ENCODE measurements around the gene MGAT5.

The MGAT5 gene

DNA sequence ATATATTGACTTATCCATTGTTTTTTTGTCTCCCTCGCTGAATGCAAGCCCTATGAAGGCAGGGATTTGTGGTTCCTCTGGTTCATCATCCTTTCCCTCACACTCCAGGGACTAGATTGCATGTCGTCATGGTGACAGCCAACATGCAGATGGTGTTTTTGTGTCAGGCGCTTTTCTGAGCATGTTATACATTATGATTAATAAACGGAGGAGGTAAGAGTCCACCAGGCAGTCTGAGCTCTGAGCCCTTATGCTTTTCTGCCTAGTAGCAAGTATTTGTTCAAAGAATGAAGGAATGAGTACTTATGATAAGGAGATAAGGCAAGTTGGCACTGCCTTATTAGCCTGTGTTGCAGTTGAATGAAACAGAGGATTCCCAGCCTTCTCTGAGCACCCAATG, 181.6 kb downstream of the MGAT5 start:
- intact Hi-C loops (cut with DNase I) = no loop called here
- DNase-seq = no peak

DNA sequence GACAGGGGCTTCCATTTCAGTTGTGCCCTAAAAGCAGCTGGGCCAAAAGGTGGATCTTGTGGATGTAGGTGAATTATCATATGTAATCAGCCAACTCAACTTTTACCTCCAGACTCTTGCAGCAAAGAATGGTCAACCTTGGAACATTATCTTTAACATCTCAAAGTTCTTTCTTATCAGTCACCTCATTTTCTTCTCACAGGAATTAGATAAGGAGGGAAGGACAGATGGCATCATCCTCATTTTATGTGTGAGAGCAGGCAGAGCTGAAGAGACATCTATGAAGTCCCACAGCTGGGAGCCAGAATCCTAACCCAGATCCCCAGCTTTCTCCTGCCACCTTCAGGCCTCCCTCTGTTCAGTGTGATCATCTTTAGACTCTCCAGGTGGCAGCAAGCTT, 182.1 kb downstream of the MGAT5 start:
- DNase-seq = no peak
- intact Hi-C loops (cut with DNase I) = no loop called here

DNA sequence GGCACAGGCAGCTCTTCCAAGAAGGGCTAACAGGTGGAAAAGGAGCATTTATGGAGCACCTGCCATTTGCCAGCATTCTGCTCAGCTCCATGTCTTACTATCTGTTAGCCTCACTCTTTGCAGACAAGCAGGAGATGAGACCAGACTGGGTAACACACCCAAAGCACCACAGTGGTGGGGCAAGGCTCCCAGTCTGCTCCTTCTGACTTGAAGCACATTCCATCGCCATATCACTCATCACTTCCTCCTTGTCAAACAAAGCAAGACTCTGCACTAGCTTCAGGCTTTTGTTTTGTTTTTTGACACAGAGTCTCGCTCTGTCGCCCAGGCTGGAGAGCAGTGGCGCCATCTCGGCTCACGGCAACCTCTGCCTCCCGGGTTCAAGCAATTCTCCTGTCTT, 182.8 kb downstream of the MGAT5 start:
- DNase-seq = peak in 1 of 10 donors; percentile 48
- intact Hi-C loops (cut with DNase I) = no loop called here

DNA sequence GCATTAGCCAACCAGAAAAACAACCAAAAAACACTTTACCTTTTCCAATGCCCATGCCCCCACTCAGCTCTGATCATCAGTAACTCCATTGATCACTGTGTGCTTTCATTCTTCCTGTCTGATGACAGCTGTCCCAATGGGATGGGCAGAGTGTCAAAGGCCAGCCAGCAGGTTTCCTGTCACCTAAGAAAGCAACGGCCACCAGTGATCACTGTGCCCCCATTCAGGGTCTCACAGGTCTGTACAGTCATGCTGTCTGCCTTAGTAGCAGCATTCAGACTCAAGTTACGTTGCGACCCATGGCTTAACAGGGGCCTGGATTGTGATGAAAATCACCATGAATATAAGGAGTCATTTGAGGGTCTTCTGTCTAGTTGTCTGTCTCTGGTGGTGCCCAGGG, 184.5 kb downstream of the MGAT5 start:
- peak in 1 of 10 donors; percentile 14 for DNase-seq
- intact Hi-C loops (cut with DNase I) = no loop called here

DNA sequence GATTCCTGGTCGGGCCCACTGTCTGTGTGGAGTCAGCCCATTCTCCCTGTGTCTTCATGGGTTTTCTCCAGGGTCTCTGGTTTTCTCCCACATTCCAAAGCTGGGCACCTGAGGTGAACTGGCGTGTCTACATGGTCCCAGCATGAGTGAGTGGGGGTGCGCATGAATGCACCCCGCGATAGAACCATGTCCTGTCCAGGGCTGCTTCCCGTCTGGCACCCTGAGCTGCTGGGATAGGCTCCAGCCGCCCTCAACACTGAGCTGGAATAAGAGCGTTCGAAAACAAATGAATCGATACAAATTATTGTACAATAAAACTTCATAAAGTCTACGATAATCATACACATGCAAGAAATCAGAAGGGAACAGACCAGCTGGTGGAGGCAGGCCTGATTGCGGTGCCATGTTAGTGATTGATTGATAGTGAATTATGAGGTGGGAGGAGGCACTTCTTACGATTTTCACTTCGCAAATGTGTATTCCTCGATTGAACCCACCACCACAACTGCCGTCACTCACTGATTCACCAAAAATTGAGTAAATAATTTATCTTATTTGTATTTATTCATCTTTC, 186.6 kb downstream of the MGAT5 start:
- intact Hi-C loops (cut with DNase I) = no loop called here
- peak in 1 of 10 donors; percentile 40 for DNase-seq

DNA sequence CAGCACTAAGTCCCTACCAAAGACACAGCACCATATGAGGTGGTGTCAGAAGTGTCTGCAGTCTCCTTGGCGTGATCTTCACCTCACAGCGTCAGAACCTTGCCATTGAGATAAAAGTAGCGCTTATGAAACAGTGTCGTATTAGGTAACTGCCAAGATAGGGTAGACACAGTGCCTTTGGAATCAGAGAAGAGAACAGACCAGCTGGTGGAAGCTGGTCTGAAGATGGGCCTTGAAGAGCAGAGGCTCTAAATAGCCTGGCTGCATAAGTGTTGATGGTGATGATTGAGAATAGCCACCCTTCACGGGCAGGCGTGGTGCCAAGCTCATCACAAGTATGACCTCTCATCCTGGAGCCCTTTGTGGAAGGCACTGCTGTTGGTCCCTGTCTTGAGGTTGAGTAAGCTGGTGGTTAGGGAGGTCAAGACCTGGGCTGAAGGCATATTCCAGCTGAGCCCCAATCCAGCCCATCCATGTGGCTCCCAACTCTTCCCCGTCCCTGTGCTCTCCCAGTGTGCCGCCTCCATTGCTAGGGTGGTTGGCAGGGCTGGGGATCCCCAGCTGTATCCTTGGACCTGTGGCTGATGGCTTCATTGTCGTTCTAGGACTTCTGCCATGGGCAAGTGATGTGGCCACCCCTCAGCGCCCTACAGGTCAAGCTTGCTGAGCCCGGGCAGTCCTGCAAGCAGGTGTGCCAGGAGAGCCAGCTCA, 187.4 kb downstream of the MGAT5 start:
- peak in 1 of 10 donors; percentile 57 for DNase-seq
- intact Hi-C loops (cut with DNase I) = no loop called here

DNA sequence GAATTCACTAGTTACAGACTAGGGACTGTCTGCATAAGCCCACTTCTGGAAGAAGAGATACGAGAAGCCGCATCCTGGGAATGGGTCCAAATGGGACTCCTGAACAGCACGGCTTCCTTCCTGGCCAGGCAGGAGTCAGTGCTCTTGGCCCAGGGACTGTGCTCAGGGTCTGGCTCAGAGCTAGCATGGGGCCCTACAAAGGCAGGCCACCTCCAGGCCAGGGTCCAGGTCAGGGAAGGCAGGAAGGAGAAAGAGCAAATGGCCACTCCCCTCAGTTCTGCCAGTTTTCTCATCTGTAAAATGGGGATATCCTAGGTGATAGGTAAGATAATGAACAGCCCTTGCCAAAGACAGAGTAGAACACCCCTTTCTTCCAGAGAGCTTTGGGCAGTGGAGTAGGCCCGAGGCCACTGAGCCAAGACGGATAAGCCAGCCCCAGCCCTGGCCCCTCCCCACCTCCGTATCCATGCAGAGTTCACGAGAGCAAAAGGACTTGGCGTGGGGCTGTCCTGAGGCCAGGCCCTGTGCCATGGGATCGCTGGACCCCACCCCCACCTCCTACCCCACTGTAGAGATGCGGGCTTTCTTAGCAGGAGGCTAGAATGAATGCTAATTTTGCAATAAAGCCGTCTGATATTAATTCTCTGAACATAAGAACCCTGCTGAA, 190.1 kb downstream of the MGAT5 start:
- peak in 1 of 10 donors; percentile 62 for DNase-seq
- intact Hi-C loops (cut with DNase I) = no loop called here

DNA sequence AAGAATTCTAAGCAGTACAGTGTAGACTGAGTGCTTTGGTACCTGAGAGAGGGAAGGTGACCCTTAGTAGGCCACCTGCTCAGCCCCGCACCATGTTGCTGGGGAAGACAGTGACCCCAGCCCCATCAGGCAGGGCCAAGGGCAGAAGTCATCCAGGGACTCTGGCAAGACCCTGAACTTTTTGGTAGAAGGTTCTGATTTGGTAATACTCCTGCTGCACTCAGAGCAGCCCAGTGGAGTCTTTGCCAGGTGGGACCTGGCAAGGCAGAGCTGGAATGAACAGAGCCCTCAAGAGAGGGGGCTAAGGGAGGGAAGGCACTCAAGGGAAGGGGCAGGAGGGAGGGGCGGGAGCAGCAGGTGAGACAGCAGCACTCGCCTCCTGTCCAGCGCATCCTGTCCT, 191.2 kb downstream of the MGAT5 start:
- DNase-seq = peak in 1 of 10 donors; percentile 53
- intact Hi-C loops (cut with DNase I) = no loop called here

DNA sequence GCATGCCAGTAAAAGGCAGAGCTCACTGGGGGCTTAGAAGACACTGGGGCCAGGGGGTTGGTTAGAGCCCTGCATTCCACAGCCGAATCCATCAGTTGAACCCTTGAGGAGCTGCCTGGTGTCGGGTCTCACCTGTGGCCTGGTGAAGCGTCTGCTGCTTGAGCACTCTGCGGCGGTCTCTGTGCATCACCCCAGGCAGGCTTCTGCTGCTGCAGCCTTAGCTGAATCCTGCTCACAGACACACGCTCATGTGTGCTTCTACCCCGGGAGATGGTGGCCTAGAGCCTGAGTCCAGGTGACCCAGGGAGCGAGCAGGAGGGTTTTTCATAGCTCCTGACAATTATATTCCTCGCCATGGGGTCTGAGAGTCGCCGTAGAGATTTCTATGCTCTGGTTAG, 192.1 kb downstream of the MGAT5 start:
- DNase-seq = peak in 1 of 10 donors; percentile 58
- intact Hi-C loops (cut with DNase I) = no loop called here

DNA sequence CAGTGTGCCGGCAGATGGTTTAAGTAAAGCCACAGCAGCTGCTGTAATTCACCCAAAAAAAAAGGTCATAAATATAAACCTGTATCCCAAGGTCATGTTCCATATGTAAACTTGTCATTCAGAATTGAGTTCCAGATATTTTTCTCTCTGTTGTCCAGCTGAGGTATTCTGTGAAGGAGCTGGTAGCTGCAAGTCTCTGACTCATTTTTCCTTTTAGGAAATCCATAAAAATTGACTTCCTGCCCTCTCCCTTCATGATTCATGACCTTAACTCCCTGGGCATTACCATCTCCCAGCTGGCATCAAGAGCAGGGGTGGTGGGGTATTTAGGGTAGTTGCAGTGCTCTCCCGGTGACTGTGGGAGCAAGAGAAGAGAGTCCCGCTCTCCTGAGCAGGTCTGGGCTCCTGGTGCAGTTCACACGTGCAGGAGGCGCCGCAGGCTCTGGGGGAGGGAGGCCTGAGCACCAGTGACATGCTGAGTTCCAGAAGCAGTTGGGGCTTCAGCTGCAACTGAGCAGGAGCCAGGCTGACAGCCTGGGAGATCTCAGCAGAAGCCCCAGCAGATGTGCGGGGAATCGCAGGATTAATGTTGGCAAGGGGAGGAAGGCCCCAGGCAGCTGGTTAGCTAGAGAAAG, 192.6 kb downstream of the MGAT5 start:
- intact Hi-C loops (cut with DNase I) = no loop called here

DNA sequence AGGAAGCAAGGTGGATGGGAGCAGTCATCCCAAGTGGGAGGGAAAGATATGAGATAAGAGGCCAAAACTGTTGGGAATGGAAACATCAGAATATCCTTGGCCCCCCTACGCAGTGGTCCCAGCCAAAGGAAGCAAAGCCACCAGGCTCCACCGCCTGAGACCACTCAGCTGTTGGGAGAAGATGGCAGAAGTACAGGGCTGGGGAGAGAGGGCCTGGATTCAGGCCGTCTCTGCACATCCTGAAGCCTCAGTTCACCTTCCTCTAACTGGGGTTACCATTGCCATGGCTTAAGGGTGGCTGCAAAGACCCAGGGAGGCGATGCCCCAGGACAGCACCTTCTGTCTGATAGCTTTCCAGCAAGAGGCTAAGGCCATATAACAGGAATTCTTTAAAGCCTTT, 193.8 kb downstream of the MGAT5 start:
- no peak for DNase-seq
- intact Hi-C loops (cut with DNase I) = no loop called here

More for the DNA sequence above, 192.6 kb downstream of the MGAT5 start:
- peak in 5 of 10 donors; percentile 10 to 89 (median 79) for DNase-seq

DNA sequence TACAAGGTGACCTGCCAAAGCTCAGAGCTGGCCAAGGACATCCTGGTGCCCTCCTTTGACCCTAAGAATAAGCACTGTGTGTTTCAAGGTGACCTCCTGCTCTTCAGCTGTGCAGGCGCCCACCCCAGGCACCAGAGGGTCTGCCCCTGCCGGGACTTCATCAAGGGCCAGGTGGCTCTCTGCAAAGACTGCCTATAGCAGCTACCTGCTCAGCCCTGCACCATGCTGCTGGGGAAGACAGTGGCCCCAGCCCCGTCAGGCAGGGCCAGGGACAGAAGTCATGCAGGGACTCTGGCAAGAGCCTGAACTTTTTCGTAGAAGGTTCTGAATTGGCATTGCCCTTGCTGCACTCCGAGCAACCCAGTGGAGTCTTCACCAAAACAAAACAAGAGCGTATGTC, 194.8 kb downstream of the MGAT5 start:
- peak in 1 of 10 donors; percentile 71 for DNase-seq
- intact Hi-C loops (cut with DNase I) = no loop called here

DNA sequence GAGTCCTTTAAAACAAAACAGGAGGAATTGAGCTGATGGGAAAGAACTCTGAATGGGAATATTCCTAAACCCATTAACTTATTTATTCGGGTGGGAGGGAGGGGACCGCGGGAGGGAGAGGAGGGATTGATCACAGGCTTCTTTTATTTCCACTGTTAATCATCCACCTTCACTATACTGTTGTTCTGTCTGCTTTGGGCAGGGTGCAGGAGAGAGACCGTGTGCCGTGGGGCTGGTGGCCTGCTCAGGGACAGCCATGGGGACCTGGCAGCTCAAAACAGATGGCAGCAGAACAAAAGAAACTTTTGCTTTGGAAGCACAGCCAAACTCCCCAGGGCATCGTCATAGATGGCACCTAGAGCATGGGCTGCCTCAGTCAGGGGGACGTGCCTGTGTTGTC, 195.3 kb downstream of the MGAT5 start:
- DNase-seq = peak in 1 of 10 donors; percentile 36
- intact Hi-C loops (cut with DNase I) = no loop called here

DNA sequence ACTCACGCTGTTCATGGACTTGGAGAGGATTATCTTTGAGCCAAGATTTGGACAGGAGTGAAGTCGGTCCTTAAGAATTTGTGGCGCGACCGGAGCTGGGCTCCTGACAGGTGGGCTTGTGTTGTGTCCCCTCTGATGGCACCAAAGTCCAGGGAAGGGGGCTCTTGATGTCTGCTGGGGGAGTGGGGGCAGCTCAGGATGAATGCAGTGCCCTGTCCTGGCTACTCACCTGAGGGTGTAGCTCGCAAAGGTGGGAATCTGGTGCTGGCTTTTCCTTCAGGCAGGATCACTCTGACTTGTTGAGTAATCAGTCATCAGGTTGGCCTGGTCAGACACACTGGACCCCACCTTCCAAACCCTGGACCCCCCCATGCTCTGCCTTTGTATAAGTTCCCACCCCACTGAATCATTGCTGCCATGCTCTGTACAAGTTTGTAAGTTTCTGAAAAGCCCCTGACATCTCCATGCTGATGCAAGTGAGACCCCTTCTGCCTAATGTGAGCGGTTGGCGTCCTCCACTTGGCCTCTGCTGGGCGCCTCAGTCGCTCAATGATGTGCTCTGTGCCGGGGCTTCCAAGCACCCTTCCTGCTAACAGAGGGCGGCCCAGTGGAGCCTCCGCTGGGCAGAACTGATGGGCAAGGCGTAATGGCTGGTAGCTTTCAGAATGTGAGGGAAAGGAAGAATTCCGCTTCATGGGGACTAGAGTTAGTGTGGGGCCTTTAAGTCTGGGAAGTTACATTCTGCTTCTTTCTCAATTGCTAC, 196.1 kb downstream of the MGAT5 start:
- DNase-seq = peak in 1 of 10 donors; percentile 54
- intact Hi-C loops (cut with DNase I) = loop anchor here (5.0 kb wide), 2 partner anchors 78 to 563 kb away; no protein-coding TSS in a partner anchor

DNA sequence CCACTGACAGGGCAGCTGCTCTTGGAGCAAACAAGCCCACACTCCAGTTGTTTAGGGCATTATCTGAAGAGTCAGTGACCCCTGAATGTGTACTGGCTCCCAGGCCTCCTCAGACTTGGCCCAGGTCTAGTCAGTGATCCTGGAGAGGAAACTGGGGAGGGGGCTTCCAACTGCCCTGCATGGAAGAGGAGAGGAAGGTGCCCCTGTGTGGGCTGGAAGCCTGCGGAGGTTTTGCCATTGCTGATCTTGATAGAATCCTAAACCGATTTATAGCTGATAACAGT, 197.4 kb downstream of the MGAT5 start:
- intact Hi-C loops (cut with DNase I) = loop anchor here (1.0 to 5.0 kb wide), 3 partner anchors 79 to 564 kb away; no protein-coding TSS in a partner anchor

DNA sequence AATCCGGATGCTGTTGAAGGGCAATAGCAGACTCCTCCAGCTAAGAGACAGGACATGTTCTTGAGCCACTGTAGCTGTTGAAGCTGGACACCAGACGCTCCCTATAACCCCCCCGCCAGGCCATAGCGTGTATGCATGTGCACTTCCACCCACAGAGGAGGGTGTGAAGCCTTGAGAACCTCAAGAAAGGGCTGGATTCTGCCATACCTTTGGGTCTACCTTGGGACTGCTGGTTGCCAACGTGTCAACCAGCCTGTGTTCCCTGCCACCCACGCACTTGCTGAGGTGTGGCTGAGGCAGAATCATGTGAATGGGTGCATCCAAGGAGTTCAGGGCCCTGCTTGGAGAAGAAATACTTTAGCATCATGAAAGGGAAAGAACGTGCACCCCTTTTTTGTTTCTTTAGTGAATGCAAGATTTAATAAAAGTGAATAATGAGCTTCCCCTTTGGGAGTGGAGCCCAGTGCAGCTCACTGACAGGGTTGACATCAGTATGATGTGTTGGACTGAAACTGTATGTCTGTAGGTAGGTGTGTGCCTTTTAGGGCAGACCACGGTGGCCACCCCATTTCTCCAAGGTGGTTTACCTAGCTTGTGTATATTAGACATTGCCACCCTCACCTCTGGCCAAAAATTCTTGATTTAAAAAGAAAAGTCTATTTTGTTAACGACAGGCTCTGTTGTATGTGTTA, 198.3 kb downstream of the MGAT5 start:
- intact Hi-C loops (cut with DNase I) = loop anchor here (5.0 kb wide), 2 partner anchors 80 to 565 kb away; no protein-coding TSS in a partner anchor
- peak in 1 of 10 donors; percentile 69 for DNase-seq

More for the DNA sequence above, 197.4 kb downstream of the MGAT5 start:
- DNase-seq = peak in 1 of 10 donors; percentile 58

DNA sequence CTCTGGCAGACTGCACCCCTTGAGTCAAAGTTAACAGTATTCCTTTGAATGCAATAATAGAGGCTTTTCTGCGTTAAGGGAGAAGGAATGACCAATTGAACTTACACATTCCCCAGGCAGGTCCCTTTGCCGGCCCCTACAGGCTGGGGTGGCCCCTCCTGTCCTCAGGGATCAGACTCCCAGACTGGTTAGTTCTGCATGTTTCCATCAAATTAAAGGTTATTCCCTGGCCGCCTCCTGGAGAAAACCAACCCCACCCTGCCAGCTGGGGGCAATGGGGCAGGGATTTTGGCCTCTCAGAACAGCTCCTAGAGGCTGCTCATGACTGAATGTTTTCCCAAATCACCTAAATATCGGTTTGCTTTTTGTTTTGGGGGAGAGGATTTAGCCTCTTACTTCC, 199.6 kb downstream of the MGAT5 start:
- intact Hi-C loops (cut with DNase I) = loop anchor here (5.0 kb wide), 2 partner anchors 81 to 566 kb away; no protein-coding TSS in a partner anchor
- peak in 1 of 10 donors; percentile 29 for DNase-seq

DNA sequence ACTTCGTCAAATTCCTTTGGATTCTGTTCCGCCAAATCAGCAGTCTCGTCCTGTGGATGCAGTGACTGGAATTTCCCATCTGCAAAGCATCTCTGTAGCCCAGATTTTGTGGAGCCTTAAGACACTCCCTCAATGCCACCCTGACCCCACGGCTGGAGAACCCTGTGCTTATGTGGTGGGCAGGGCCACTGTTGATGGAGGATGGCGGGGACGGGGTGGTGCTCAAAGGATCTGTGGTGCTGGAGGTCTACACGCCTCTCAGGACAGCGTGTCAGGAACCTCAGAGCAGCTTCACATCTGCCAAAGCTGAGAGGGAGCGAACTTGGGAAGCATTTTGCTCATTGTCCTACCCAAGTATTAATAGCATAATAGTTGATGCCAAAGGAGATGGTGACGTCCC, 200.1 kb downstream of the MGAT5 start:
- peak in 1 of 10 donors; percentile 32 for DNase-seq
- intact Hi-C loops (cut with DNase I) = loop anchor here (5.0 kb wide), 2 partner anchors 82 to 567 kb away; no protein-coding TSS in a partner anchor

DNA sequence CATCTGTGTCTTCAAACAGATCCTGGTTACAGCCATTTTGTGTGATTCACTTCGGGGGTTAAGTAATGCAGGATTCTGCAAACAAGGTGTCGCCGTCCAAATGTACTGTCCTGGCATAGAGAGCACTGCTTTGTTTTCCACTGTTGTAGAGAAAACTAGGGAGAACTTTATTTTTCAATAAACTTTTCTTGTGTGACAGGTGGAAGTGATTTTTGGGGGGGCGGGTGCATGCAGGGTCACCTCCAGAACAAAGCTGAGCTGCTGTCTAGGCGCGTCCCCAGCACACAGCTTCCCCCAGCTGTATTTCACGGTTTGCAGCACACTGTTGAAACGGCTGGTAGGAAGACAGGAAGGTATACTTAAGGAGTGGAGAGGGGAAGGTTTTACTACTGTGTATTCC, 200.6 kb downstream of the MGAT5 start:
- intact Hi-C loops (cut with DNase I) = loop anchor here (5.0 kb wide), 2 partner anchors 82 to 567 kb away; no protein-coding TSS in a partner anchor
- DNase-seq = peak in 1 of 10 donors; percentile 24
